Endothelial cell of umbilical vein (primary cell): Measurements from ENCODE around the gene HSF2BP. TPM values are rescaled to one million over a fixed set of nuclear protein-coding genes. Genes with fewer than 3 reads are reported as not detected.

Experiments used
- BruUV-seq: library from RNA; stranded (reverse); fragments of 400-500 nt; replicated peaks from 2 replicates; lab custom pipeline; 2021; lab: Mats Ljungman, UMichigan
- CTCF ChIA-PET: fragments of 300-600, 350-600 bp; sonication (Branson Sonifier 250); formaldehyde crosslinking; loops from one replicate; lab custom pipeline; 2021; ENCODE audit warnings: antibody characterized with exemption, inconsistent platforms; lab: Charles Lee
- POLR2A ChIA-PET: fragments of 300-600, 350-600 bp; sonication (Branson Sonifier 250); formaldehyde crosslinking; loops from one replicate; lab custom pipeline; 2021; ENCODE audit warnings: antibody characterized with exemption, inconsistent platforms; lab: Charles Lee
- DNase-seq: peaks from one replicate; pipeline ENCODE4 v3.0.0-alpha.2; 2011; ENCODE audit warnings: low read depth, low spot score
- FAIRE-seq: peaks from 2 replicates; lab custom pipeline; 2011; peaks lifted over from hg19 to GRCh38; lab: Jason Lieb, UNC
- H2AFZ ChIP-seq: 2 replicates; pipeline ENCODE4 v1.6.0; 2012; ENCODE audit warnings: low read depth, low read length, control low read depth, inconsistent platforms
- H3K27ac ChIP-seq: 2 replicates; pipeline ENCODE4 v1.5.1; 2011; ENCODE audit warnings: low read depth, mild to moderate bottlenecking, control low read depth, low read length, moderate library complexity; ENCODE audit not compliant: insufficient read depth
- H3K27me3 ChIP-seq, 2 experiments: 2 replicates each; pipeline versions ENCODE4 v1.6.0 to v1.6.1; 2011; ENCODE audit warnings: low read length in 2 of 2, mixed read lengths in 1 of 2; ENCODE audit not compliant: control insufficient read depth in 2 of 2, insufficient read depth in 2 of 2
- H3K36me3 ChIP-seq, 2 experiments: 2 replicates in 1 of 2; 3 replicates in 1 of 2; pipeline ENCODE4 v1.5.1; 2011; ENCODE audit warnings: low read length in 2 of 2, mild to moderate bottlenecking in 1 of 2, moderate library complexity in 1 of 2; ENCODE audit not compliant: control insufficient read depth in 2 of 2, insufficient read depth in 2 of 2; ENCODE audit errors: extremely low read depth in 1 of 2
- H3K4me1 ChIP-seq: 3 replicates; pipeline ENCODE4 v1.5.1; 2011; ENCODE audit warnings: mild to moderate bottlenecking, low read length; ENCODE audit not compliant: control insufficient read depth, insufficient read depth; ENCODE audit errors: extremely low read depth
- H3K4me2 ChIP-seq: 2 replicates; pipeline ENCODE4 v1.6.1; 2011; ENCODE audit warnings: low read length, control low read depth, mixed read lengths; ENCODE audit not compliant: insufficient read depth
- H3K4me3 ChIP-seq, 3 experiments: fragments of 200-600 bp in 1 of 3; sonication (generic), shearing (Covaris generic) in 1 of 3; replicated peaks in 1 of 3; 2 replicates each; pipeline ENCODE4 v1.5.1; 2011 to 2016; ENCODE audit warnings: control low read depth in 3 of 3, low read length in 3 of 3, mild to moderate bottlenecking in 2 of 3, inconsistent platforms in 1 of 3, low read depth in 1 of 3, moderate library complexity in 1 of 3; ENCODE audit not compliant: insufficient read depth in 1 of 3
- H3K79me2 ChIP-seq: 2 replicates; pipeline ENCODE4 v1.6.0; 2012; ENCODE audit warnings: low read length, inconsistent platforms; ENCODE audit not compliant: control insufficient read depth, insufficient read depth
- H3K9ac ChIP-seq: replicated peaks from 2 replicates; pipeline ENCODE3; 2011; ENCODE audit warnings: low read length, control low read depth; ENCODE audit not compliant: insufficient read depth; ENCODE audit errors: extremely low read depth
- H3K9me1 ChIP-seq: replicated peaks from 3 replicates; pipeline ENCODE4 v1.6.0; 2011; ENCODE audit warnings: mild to moderate bottlenecking, low read length; ENCODE audit not compliant: control insufficient read depth, insufficient read depth; ENCODE audit errors: extremely low read depth
- H3K9me3 ChIP-seq: replicated peaks from 2 replicates; pipeline ENCODE4 v1.5.1; 2012; ENCODE audit warnings: low read length, inconsistent platforms; ENCODE audit not compliant: control insufficient read depth, insufficient read depth
- H4K20me1 ChIP-seq: replicated peaks from 2 replicates; pipeline ENCODE3; 2011; ENCODE audit warnings: mild to moderate bottlenecking, low read length; ENCODE audit not compliant: control insufficient read depth, insufficient read depth; ENCODE audit errors: extremely low read depth
- CTCF ChIP-seq, 2 donors: IDR thresholded peaks; 1 replicate in 1 of 2; 2 replicates in 1 of 2; pipeline ENCODE4 v1.5.1; 2011; ENCODE audit warnings: low read length in 2 of 2, mild to moderate bottlenecking in 2 of 2, moderate library complexity in 2 of 2, control low read depth in 1 of 2, inconsistent platforms in 1 of 2, low read depth in 1 of 2; ENCODE audit not compliant: insufficient read depth in 1 of 2; ENCODE audit errors: extremely low read depth in 1 of 2
- EZH2 ChIP-seq: IDR thresholded peaks from 2 replicates; pipeline ENCODE4 v1.6.1; 2012; ENCODE audit warnings: borderline replicate concordance, low read depth, mild to moderate bottlenecking, moderate library complexity, low read length, inconsistent platforms; ENCODE audit not compliant: severe bottlenecking
- FOS ChIP-seq: IDR thresholded peaks from 2 replicates; pipeline ENCODE4 v1.6.1; 2011; ENCODE audit warnings: mild to moderate bottlenecking, low read length, moderate library complexity, borderline replicate concordance; ENCODE audit not compliant: insufficient read depth
- GATA2 ChIP-seq: IDR thresholded peaks from 2 replicates; pipeline ENCODE4 v1.7.0; 2011; ENCODE audit warnings: low read depth, mild to moderate bottlenecking, moderate library complexity, mixed read lengths, low read length; ENCODE audit not compliant: insufficient read length, insufficient read depth
- JUN ChIP-seq: IDR thresholded peaks from 2 replicates; pipeline ENCODE4 v1.6.1; 2011; ENCODE audit warnings: borderline replicate concordance, low read depth; ENCODE audit not compliant: insufficient read length, insufficient read depth
- MAX ChIP-seq: IDR thresholded peaks from 2 replicates; pipeline ENCODE4 v1.6.1; 2011; ENCODE audit not compliant: insufficient read depth, insufficient read length
- MYC ChIP-seq: IDR thresholded peaks from one replicate; pipeline ENCODE4 v1.6.1; 2011; ENCODE audit warnings: mild to moderate bottlenecking, low read depth, low read length
- POLR2A ChIP-seq: IDR thresholded peaks from 2 replicates; pipeline ENCODE4 v1.6.1; 2012; ENCODE audit warnings: low read depth, mild to moderate bottlenecking, control low read depth, low read length
- POLR2AphosphoS5 ChIP-seq: IDR thresholded peaks from 2 replicates; pipeline ENCODE4 v1.6.1; 2012; ENCODE audit warnings: low read depth, mild to moderate bottlenecking, control low read depth, low read length, moderate library complexity; ENCODE audit not compliant: insufficient read depth
- dilution Hi-C: fragments of 300-500 bp; cut with MboI; formaldehyde crosslinking; loops from one replicate; pipeline ENCODE4 v1.15.0; 2019; ENCODE audit warnings: low sequenced_read_pairs; ENCODE audit not compliant: extremely low pct_ligation_motif_present
- intact Hi-C: fragments of 100-400 bp; cut with micrococcal nuclease; formaldehyde crosslinking; loops from one replicate; pipeline ENCODE4 v1.10.0; 2022
- polyA plus RNA-seq, 4 experiments: library from polyadenylated mRNA; depleted of rRNA in 3 of 4; stranded (reverse) in 3 of 4; unstranded in 1 of 4; fragments of >200 nt; gene quantifications; 2 replicates each; pipeline versions ENCODE4 v1.2.1 to v1.2.3, GENCODE V29; 2011 to 2012; ENCODE audit warnings: missing spikeins in 1 of 4
- total RNA-seq: library from RNA; stranded (reverse); gene quantifications from 2 replicates; pipeline ENCODE4 v1.2.3, GENCODE V29; 2021

Gene HSF2BP
- total and polyA plus RNA-seq, 2 donors (not counting 3 experiments of a cell fraction or from before 2014, with no cell fraction given): 0.41 to 0.55 TPM

GRCh38 chr21:43696214-43696613 lies 36.9 kb upstream of the HSF2BP start:
- Histone ChIP-seq H3K4me2 (no peak overlapping the region), H3K27me3 (no peaks in the 10 kb centered on the region), H3K36me3 (peaks cover 6 to 24% of the 10 kb centered on the region in 2 experiments), H3K4me1 (no peaks in the 10 kb centered on the region), H3K9ac (no peak overlapping the region), H2AFZ (no peak overlapping the region), H3K9me3 (no peaks in the 10 kb centered on the region), H3K9me1 (no peaks in the 10 kb centered on the region), H3K4me3 (no peak overlapping the region), H4K20me1 (no peaks in the 10 kb centered on the region), H3K27ac (no peak overlapping the region), H3K79me2 (no peaks in the 10 kb centered on the region)
- FAIRE-seq (no peak), DNase-seq (no peak)
- dilution Hi-C loops (no loop called here), intact Hi-C loops (no loop called here)
- TF ChIP-seq CTCF (IDR thresholded peaks at IDR 0.05; ENCODE audit: extremely low read depth in 1 of 2, insufficient read depth in 1 of 2, low read depth in 1 of 2, low read length in 2 of 2) (no peak), FOS (no peak), POLR2A (no peak), EZH2 (no peak), MYC (no peak), GATA2 (no peak), MAX (no peak), POLR2AphosphoS5 (no peak), JUN (no peak)
- ChIA-PET POLR2A (no interaction called here), CTCF (no interaction called here)
- no TSS peak for BruUV-seq
